SK-N-SH treated with all-trans-retinoic acid at 6 μM for 48 hours (cell line): Measurements from ENCODE around the gene BRD3.

Experiments
- ATAC-seq: fragments of 200-7000 bp; cut with Tn5 transposase; 3 replicates; pipeline ENCODE4 v1.9.1; 2020; ENCODE audit warnings: mild to moderate bottlenecking, moderate library complexity
- BACH2 ChIP-seq: fragments of 250-450 bp; sonication (Bioruptor Pico); IDR thresholded peaks from 2 replicates; pipeline ENCODE4 v1.9.0; 2021; ENCODE audit warnings: mild to moderate bottlenecking, borderline replicate concordance
- CSDC2 ChIP-seq: fragments of 250-450 bp; sonication (Bioruptor Pico); IDR thresholded peaks from 2 replicates; pipeline ENCODE4 v1.5.0; 2020; ENCODE audit warnings: mild to moderate bottlenecking, moderate library complexity
- ESRRG ChIP-seq: fragments of 250-450 bp; sonication (Bioruptor Pico); IDR thresholded peaks from 2 replicates; pipeline ENCODE4 v1.6.1; 2021; ENCODE audit warnings: mild to moderate bottlenecking
- GLIS3 ChIP-seq: fragments of 250-450 bp; sonication (Bioruptor Pico); IDR thresholded peaks from 2 replicates; pipeline ENCODE4 v1.5.0; 2020; ENCODE audit warnings: mild to moderate bottlenecking, moderate library complexity
- ISL1 ChIP-seq: fragments of 250-450 bp; sonication (Bioruptor Pico); IDR thresholded peaks from 2 replicates; pipeline ENCODE4 v2.1.2; 2022; ENCODE audit warnings: mild to moderate bottlenecking, moderate library complexity
- OSR1 ChIP-seq: fragments of 250-450 bp; sonication (Bioruptor Pico); IDR thresholded peaks from 2 replicates; pipeline ENCODE4 v1.8.0; 2022; ENCODE audit warnings: moderate library complexity, mild to moderate bottlenecking, inconsistent platforms
- RARB ChIP-seq: fragments of 250-450 bp; sonication (Bioruptor Pico); IDR thresholded peaks from 2 replicates; pipeline ENCODE4 v1.8.0; 2021; ENCODE audit warnings: mild to moderate bottlenecking, moderate library complexity
- TCF4 ChIP-seq: fragments of 250-450 bp; sonication (Bioruptor Pico); IDR thresholded peaks from 2 replicates; pipeline ENCODE4 v1.8.0; 2021; ENCODE audit warnings: mild to moderate bottlenecking, moderate library complexity, borderline replicate concordance
- TOX ChIP-seq: fragments of 250-450 bp; sonication (Bioruptor Pico); IDR thresholded peaks from 2 replicates; pipeline ENCODE4 v1.8.0; 2021; ENCODE audit warnings: mild to moderate bottlenecking, moderate library complexity, borderline replicate concordance
- ZC3H10 ChIP-seq: fragments of 250-450 bp; sonication (Bioruptor Pico); IDR thresholded peaks from 2 replicates; pipeline ENCODE4 v1.5.1; 2021; ENCODE audit warnings: mild to moderate bottlenecking, moderate library complexity
- ZFP30 ChIP-seq: fragments of 450-650 bp; formaldehyde crosslinking; IDR thresholded peaks from 2 replicates; pipeline ENCODE4 v1.5.0; 2022; ENCODE audit warnings: mild to moderate bottlenecking, moderate library complexity
- ZNF565 ChIP-seq: fragments of 450-650 bp; formaldehyde crosslinking; conservative IDR thresholded peaks from 2 replicates; pipeline ENCODE4 v1.5.0; 2020; ENCODE audit warnings: low read depth, mild to moderate bottlenecking, moderate library complexity
- ZNF70 ChIP-seq: fragments of 450-650 bp; formaldehyde crosslinking; IDR thresholded peaks from 2 replicates; pipeline ENCODE4 v1.5.0; 2020; ENCODE audit warnings: mild to moderate bottlenecking, moderate library complexity
- ZNF8 ChIP-seq: fragments of 450-650 bp; formaldehyde crosslinking; IDR thresholded peaks from 2 replicates; pipeline ENCODE4 v1.5.0; 2020; ENCODE audit warnings: mild to moderate bottlenecking, moderate library complexity
- TF ChIP-seq, protein P1 (sequence below): fragments of 250-450 bp; sonication (Bioruptor Pico); IDR thresholded peaks from 2 replicates; pipeline ENCODE4 v1.8.0; 2021; ENCODE audit warnings: low read depth, mild to moderate bottlenecking, moderate library complexity, borderline replicate concordance
- TF ChIP-seq, protein P2 (sequence below): fragments of 250-450 bp; sonication (Bioruptor Pico); IDR thresholded peaks from 2 replicates; pipeline ENCODE4 v1.8.0; 2020; ENCODE audit warnings: mild to moderate bottlenecking, moderate library complexity, borderline replicate concordance
- TF ChIP-seq, protein P3 (sequence below): fragments of 250-450 bp; sonication (Bioruptor Pico); IDR thresholded peaks from 2 replicates; pipeline ENCODE4 v1.5.0; 2020; ENCODE audit warnings: mild to moderate bottlenecking, moderate library complexity
- TF ChIP-seq, protein P4 (sequence below): fragments of 250-450 bp; sonication (Bioruptor Pico); IDR thresholded peaks from 2 replicates; pipeline ENCODE4 v1.5.1; 2021; ENCODE audit warnings: mild to moderate bottlenecking, moderate library complexity
- TF ChIP-seq, protein P5 (sequence below): fragments of 250-450 bp; sonication (Bioruptor Pico); IDR thresholded peaks from 2 replicates; pipeline ENCODE4 v1.5.1; 2020; ENCODE audit warnings: low read depth, mild to moderate bottlenecking, moderate library complexity

The BRD3 gene

DNA sequence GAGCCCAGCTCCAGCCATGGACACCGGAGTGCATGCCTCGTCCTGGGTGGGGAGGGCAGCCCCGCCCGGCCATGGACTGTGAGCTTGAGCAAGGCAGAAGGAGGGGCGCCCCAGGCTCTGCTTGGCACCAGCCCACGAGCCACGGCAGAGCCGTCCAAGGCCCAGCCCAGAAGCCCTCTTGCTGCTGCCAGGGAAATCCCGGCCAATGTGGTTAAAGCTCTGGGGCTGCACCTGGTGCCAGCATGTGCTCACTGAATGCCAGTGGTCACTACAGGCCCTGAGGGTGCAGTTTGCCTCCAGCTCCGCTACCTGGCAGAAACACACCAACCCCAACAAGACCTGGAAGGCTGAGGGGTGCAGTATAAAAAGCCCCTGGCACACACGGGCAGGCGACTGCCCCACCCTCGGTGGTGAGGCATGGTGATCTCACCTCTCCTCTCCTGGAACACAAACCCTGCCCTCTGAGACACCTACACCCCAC, 11.8 kb downstream of the BRD3 start (continued):
- TF ChIP-seq, protein P1, sequence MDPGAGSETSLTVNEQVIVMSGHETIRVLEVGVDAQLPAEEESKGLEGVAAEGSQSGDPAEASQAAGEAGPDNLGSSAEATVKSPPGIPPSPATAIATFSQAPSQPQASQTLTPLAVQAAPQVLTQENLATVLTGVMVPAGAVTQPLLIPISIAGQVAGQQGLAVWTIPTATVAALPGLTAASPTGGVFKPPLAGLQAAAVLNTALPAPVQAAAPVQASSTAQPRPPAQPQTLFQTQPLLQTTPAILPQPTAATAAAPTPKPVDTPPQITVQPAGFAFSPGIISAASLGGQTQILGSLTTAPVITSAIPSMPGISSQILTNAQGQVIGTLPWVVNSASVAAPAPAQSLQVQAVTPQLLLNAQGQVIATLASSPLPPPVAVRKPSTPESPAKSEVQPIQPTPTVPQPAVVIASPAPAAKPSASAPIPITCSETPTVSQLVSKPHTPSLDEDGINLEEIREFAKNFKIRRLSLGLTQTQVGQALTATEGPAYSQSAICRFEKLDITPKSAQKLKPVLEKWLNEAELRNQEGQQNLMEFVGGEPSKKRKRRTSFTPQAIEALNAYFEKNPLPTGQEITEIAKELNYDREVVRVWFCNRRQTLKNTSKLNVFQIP (CRISPR knock-in tag), result no peak
- no peak for TF ChIP-seq ZNF70 (CRISPR knock-in tag)
- TF ChIP-seq ZNF565 (CRISPR knock-in tag), result no peak
- TF ChIP-seq, protein P2, sequence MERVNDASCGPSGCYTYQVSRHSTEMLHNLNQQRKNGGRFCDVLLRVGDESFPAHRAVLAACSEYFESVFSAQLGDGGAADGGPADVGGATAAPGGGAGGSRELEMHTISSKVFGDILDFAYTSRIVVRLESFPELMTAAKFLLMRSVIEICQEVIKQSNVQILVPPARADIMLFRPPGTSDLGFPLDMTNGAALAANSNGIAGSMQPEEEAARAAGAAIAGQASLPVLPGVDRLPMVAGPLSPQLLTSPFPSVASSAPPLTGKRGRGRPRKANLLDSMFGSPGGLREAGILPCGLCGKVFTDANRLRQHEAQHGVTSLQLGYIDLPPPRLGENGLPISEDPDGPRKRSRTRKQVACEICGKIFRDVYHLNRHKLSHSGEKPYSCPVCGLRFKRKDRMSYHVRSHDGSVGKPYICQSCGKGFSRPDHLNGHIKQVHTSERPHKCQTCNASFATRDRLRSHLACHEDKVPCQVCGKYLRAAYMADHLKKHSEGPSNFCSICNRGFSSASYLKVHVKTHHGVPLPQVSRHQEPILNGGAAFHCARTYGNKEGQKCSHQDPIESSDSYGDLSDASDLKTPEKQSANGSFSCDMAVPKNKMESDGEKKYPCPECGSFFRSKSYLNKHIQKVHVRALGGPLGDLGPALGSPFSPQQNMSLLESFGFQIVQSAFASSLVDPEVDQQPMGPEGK (CRISPR knock-in tag), result no peak
- TF ChIP-seq, all 23 proteins: peak for 0

GRCh38 chr9:134054891-134055811, 12.7 kb downstream of the BRD3 start:
- no peak for TF ChIP-seq ZNF70 (CRISPR knock-in tag)
- TF ChIP-seq ESRRG (CRISPR knock-in tag), result no peak
- no peak; the same call in 2 of the 3 replicates for ATAC-seq

DNA sequence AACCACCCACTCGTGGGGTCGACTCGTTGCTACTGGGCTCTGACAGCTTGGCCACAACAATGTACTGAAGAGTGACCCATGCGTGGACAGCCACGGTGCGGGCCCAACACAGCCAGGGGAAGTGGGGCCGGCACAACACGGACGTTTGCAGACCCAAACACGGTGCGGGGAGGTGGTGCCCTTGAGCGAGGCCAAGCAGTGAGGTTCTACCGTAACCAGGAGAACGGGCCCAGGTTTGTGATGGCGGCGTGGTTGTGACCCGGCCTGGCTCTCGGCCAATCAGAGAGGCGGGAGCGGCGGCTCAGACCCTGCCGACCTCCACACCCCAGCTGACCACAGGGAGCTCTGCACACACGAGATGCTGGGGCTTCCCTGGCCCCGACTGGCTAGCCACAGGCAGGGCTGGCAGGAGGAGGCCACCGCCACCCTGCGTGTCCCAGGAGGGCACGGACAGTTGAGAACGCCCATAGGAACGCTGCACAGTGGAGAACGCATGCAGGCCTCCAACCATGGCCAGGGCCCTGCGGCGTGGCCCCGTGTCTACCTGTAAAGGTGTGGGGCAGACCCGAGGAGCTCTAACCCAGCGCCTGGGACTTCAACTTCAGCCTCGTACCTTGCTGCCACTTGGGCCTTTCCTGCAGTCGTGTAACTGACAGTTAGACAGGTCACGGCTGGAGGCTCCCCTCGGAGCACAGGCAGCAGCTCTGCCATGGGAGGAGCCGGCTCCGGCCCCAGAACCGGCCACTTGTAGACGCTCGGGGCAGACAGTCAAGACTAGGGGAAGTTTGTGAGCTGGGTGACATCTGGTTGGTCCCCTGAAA, 13.7 kb downstream of the BRD3 start:
- no peak for ATAC-seq
- no peak for TF ChIP-seq CSDC2 (CRISPR knock-in tag)
- no peak for TF ChIP-seq OSR1 (CRISPR knock-in tag)
- TF ChIP-seq, protein P3, sequence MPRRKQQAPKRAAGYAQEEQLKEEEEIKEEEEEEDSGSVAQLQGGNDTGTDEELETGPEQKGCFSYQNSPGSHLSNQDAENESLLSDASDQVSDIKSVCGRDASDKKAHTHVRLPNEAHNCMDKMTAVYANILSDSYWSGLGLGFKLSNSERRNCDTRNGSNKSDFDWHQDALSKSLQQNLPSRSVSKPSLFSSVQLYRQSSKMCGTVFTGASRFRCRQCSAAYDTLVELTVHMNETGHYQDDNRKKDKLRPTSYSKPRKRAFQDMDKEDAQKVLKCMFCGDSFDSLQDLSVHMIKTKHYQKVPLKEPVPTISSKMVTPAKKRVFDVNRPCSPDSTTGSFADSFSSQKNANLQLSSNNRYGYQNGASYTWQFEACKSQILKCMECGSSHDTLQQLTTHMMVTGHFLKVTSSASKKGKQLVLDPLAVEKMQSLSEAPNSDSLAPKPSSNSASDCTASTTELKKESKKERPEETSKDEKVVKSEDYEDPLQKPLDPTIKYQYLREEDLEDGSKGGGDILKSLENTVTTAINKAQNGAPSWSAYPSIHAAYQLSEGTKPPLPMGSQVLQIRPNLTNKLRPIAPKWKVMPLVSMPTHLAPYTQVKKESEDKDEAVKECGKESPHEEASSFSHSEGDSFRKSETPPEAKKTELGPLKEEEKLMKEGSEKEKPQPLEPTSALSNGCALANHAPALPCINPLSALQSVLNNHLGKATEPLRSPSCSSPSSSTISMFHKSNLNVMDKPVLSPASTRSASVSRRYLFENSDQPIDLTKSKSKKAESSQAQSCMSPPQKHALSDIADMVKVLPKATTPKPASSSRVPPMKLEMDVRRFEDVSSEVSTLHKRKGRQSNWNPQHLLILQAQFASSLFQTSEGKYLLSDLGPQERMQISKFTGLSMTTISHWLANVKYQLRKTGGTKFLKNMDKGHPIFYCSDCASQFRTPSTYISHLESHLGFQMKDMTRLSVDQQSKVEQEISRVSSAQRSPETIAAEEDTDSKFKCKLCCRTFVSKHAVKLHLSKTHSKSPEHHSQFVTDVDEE (CRISPR knock-in tag), result no peak
- TF ChIP-seq TOX (CRISPR knock-in tag), result no peak
- TF ChIP-seq TCF4 (CRISPR knock-in tag), result no peak
- no peak for TF ChIP-seq ISL1
- TF ChIP-seq RARB (CRISPR knock-in tag), result no peak
- TF ChIP-seq ZNF70 (CRISPR knock-in tag), result no peak
- TF ChIP-seq ZC3H10 (CRISPR knock-in tag), result no peak
- no peak for TF ChIP-seq ZNF565 (CRISPR knock-in tag)
- TF ChIP-seq ESRRG (CRISPR knock-in tag), result no peak
- no peak for TF ChIP-seq ZNF8 (CRISPR knock-in tag)
- TF ChIP-seq, protein P4, sequence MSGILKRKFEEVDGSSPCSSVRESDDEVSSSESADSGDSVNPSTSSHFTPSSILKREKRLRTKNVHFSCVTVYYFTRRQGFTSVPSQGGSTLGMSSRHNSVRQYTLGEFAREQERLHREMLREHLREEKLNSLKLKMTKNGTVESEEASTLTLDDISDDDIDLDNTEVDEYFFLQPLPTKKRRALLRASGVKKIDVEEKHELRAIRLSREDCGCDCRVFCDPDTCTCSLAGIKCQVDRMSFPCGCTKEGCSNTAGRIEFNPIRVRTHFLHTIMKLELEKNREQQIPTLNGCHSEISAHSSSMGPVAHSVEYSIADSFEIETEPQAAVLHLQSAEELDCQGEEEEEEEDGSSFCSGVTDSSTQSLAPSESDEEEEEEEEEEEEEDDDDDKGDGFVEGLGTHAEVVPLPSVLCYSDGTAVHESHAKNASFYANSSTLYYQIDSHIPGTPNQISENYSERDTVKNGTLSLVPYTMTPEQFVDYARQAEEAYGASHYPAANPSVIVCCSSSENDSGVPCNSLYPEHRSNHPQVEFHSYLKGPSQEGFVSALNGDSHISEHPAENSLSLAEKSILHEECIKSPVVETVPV, result no peak
- TF ChIP-seq, protein P5, sequence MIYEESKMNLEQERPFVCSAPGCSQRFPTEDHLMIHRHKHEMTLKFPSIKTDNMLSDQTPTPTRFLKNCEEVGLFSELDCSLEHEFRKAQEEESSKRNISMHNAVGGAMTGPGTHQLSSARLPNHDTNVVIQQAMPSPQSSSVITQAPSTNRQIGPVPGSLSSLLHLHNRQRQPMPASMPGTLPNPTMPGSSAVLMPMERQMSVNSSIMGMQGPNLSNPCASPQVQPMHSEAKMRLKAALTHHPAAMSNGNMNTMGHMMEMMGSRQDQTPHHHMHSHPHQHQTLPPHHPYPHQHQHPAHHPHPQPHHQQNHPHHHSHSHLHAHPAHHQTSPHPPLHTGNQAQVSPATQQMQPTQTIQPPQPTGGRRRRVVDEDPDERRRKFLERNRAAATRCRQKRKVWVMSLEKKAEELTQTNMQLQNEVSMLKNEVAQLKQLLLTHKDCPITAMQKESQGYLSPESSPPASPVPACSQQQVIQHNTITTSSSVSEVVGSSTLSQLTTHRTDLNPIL (CRISPR knock-in tag), result no peak
- TF ChIP-seq BACH2 (CRISPR knock-in tag), result no peak
- TF ChIP-seq GLIS3, result no peak
- no peak for TF ChIP-seq ZFP30 (CRISPR knock-in tag)
